ENCODE results near the gene MEDAG.

The MEDAG gene

GRCh38 chr13:30943881-30944280, 37.8 kb downstream of the MEDAG start:
- Histone ChIP-seq H3K36me3 (ENCODE audit: control insufficient read depth, insufficient read depth, low read length) (no peaks in the 10 kb centered on the region), H3K9ac (no peak overlapping the region), H3K27ac (no peak overlapping the region), H3K4me3 (ENCODE audit: low read depth, low read length) (no peak overlapping the region), H3K27me3 (ENCODE audit: control insufficient read depth, insufficient read depth, low read length) (no peaks in the 10 kb centered on the region), H3K9me3 (ENCODE audit: control insufficient read depth, low read length) (no peaks in the 10 kb centered on the region), H3K4me2 (ENCODE audit: low read length) (no peak overlapping the region), H3K79me2 (no peaks in the 10 kb centered on the region), H2AFZ (no peak overlapping the region), H3K4me1 (no peaks in the 10 kb centered on the region)
- no peak for TF ChIP-seq CTCF (IDR thresholded peaks at IDR 0.05)

GRCh38 chr13:30957258-30957943, 51.3 kb downstream of the MEDAG start:
- no peaks in the 10 kb centered on the region for H3K79me2 ChIP-seq
- H3K27ac ChIP-seq, result no peak overlapping the region
- no peaks in the 10 kb centered on the region for H3K9me3 ChIP-seq (ENCODE audit: control insufficient read depth, low read length)
- H3K27me3 ChIP-seq (ENCODE audit: control insufficient read depth, insufficient read depth, low read length), result no peaks in the 10 kb centered on the region
- no peak overlapping the region for H3K4me3 ChIP-seq (ENCODE audit: low read depth, low read length)
- no peak for TF ChIP-seq CTCF (IDR thresholded peaks at IDR 0.05)
- no peak overlapping the region for H3K4me2 ChIP-seq (ENCODE audit: low read length)
- no peaks in the 10 kb centered on the region for H3K4me1 ChIP-seq
- no peak overlapping the region for H3K9ac ChIP-seq
- no peak overlapping the region for H2AFZ ChIP-seq
- H3K36me3 ChIP-seq (ENCODE audit: control insufficient read depth, insufficient read depth, low read length), result no peaks in the 10 kb centered on the region

- no peaks in the 10 kb centered on the region for H3K79me2 ChIP-seq
- H3K9ac ChIP-seq, result no peak overlapping the region
- no peak overlapping the region for H3K4me2 ChIP-seq (ENCODE audit: low read length)
- no peak overlapping the region for H3K27ac ChIP-seq
- H3K36me3 ChIP-seq (ENCODE audit: control insufficient read depth, insufficient read depth, low read length), result no peaks in the 10 kb centered on the region
- no peaks in the 10 kb centered on the region for H3K4me1 ChIP-seq
- no peaks in the 10 kb centered on the region for H3K9me3 ChIP-seq (ENCODE audit: control insufficient read depth, low read length)
- no peak overlapping the region for H3K4me3 ChIP-seq (ENCODE audit: low read depth, low read length)
- H2AFZ ChIP-seq, result no peak overlapping the region
- TF ChIP-seq CTCF (IDR thresholded peaks at IDR 0.05), result no peak
- H3K27me3 ChIP-seq (ENCODE audit: control insufficient read depth, insufficient read depth, low read length), result no peaks in the 10 kb centered on the region
Observed at GRCh38 chr13:30959678-30960077, 53.6 kb downstream of the MEDAG start.

- no peaks in the 10 kb centered on the region for H3K79me2 ChIP-seq
- no peaks in the 10 kb centered on the region for H3K27me3 ChIP-seq (ENCODE audit: control insufficient read depth, insufficient read depth, low read length)
- no peak for TF ChIP-seq CTCF (IDR thresholded peaks at IDR 0.05)
- no peaks in the 10 kb centered on the region for H3K4me1 ChIP-seq
- no peak overlapping the region for H3K9ac ChIP-seq
- no peak overlapping the region for H3K27ac ChIP-seq
- H3K4me2 ChIP-seq (ENCODE audit: low read length), result no peak overlapping the region
- H2AFZ ChIP-seq, result no peak overlapping the region
- no peaks in the 10 kb centered on the region for H3K36me3 ChIP-seq (ENCODE audit: control insufficient read depth, insufficient read depth, low read length)
- no peaks in the 10 kb centered on the region for H3K9me3 ChIP-seq (ENCODE audit: control insufficient read depth, low read length)
- H3K4me3 ChIP-seq (ENCODE audit: low read depth, low read length), result no peak overlapping the region
Observed at GRCh38 chr13:30963791-30964190, 57.7 kb downstream of the MEDAG start.

GRCh38 chr13:30965380-30965779, 59.3 kb downstream of the MEDAG start:
- TF ChIP-seq CTCF (IDR thresholded peaks at IDR 0.05), result no peak
- Histone ChIP-seq H3K36me3 (ENCODE audit: control insufficient read depth, insufficient read depth, low read length) (no peaks in the 10 kb centered on the region), H3K27me3 (ENCODE audit: control insufficient read depth, insufficient read depth, low read length) (no peaks in the 10 kb centered on the region), H3K4me3 (ENCODE audit: low read depth, low read length) (no peak overlapping the region), H3K27ac (no peak overlapping the region), H3K4me1 (no peaks in the 10 kb centered on the region), H3K9me3 (ENCODE audit: control insufficient read depth, low read length) (no peaks in the 10 kb centered on the region), H3K79me2 (no peaks in the 10 kb centered on the region), H3K4me2 (ENCODE audit: low read length) (no peak overlapping the region), H2AFZ (no peak overlapping the region), H3K9ac (no peak overlapping the region)

All from parathyroid adenoma (tissue), 2 donors.